ENCODE measurements around the gene BLTP3A.

Gene BLTP3A

GRCh38 chr6:34832942-34833341, 41.1 kb downstream of the BLTP3A start:
- no peak for DNase-seq (ENCODE audit: low read depth, low spot score)

- no peak for DNase-seq (ENCODE audit: low read depth, low spot score)
These were observed 43.1 kb downstream of the BLTP3A start for GRCh38 chr6:34834789-34835518.

GRCh38 chr6:34836008-34836407, 44.1 kb downstream of the BLTP3A start:
- DNase-seq (ENCODE audit: low read depth, low spot score), result no peak

GRCh38 chr6:34836451-34836850, 44.6 kb downstream of the BLTP3A start:
- DNase-seq (ENCODE audit: low read depth, low spot score), result no peak

GRCh38 chr6:34837528-34837927, 45.6 kb downstream of the BLTP3A start:
- DNase-seq (ENCODE audit: low read depth, low spot score), result no peak

GRCh38 chr6:34839666-34840352, 47.9 kb downstream of the BLTP3A start:
- no peak for DNase-seq (ENCODE audit: low read depth, low spot score)

Measured in brain pericyte (primary cell).